BJ (cell line): ENCODE results near the gene NR5A2. TPM values are rescaled to one million over a fixed set of nuclear protein-coding genes. Genes with fewer than 3 reads are reported as not detected.

Experiments used
- CTCF ChIA-PET: fragments of 350-600 bp; formaldehyde crosslinking; extraction: SDS; loops from one replicate; lab custom pipeline; 2021; ENCODE audit warnings: antibody characterized with exemption, inconsistent platforms; lab: Yijun Ruan, JAX
- POLR2A ChIA-PET: fragments of 300-600 bp; sonication (Branson Sonifier 250); formaldehyde crosslinking; extraction: SDS; loops from one replicate; lab custom pipeline; 2021; ENCODE audit warnings: antibody characterized with exemption; lab: Charles Lee
- DNase-seq: peaks from one replicate; pipeline ENCODE4 v3.0.0-alpha.2; 2011; ENCODE audit warnings: low read depth
- H3K27me3 ChIP-seq: 2 replicates; pipeline ENCODE4 v1.6.0; 2011; ENCODE audit warnings: low read length; ENCODE audit not compliant: control insufficient read depth, insufficient read depth
- H3K36me3 ChIP-seq: 2 replicates; pipeline ENCODE4 v1.5.1; 2011; ENCODE audit warnings: low read length; ENCODE audit not compliant: control insufficient read depth, insufficient read depth
- H3K4me3 ChIP-seq: 2 replicates; pipeline ENCODE4 v1.5.1; 2011; ENCODE audit warnings: low read depth, mild to moderate bottlenecking, control low read depth, low read length
- polyA plus RNA-seq: library from polyadenylated mRNA; depleted of rRNA; stranded (reverse); fragments of >200 nt; gene quantifications from 2 replicates; pipeline ENCODE4 v1.2.3, GENCODE V29; 2011
- TF ChIP-seq, protein P1 (sequence below): IDR thresholded peaks from 2 replicates; pipeline ENCODE4 v1.5.1; 2011; ENCODE audit warnings: low read depth, mild to moderate bottlenecking, control low read depth, inconsistent platforms, low read length, moderate library complexity; ENCODE audit not compliant: insufficient read depth

NR5A2 gene
- polyA plus RNA-seq, 1 experiment, result 0.12 TPM

DNA sequence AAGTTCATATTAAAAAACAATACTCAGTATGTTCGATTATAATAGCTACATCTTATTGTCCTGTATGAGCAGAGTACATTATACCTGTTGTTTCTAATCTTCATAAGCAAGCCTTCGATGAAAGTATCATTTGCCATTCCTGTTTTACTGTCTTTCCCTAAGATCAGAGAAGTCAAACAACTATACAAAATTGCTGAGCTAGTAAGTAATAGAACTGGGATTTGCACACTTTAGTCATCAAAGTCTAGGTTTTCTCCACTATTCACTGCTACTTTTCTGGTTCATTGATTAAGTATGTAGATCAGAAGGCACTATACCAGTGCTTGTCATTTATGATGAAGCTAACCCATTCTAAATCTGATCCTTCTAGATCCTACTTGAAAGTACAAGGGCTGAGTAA lies 108.9 kb downstream of the NR5A2 start:
- H3K27me3 ChIP-seq, result no peaks in the 10 kb centered on the region; the same call in 1 of the 2 replicates
- H3K4me3 ChIP-seq, result no peak overlapping the region
- CTCF ChIA-PET, result interaction anchor here (0.6 kb wide), 1 partner anchor 170 kb away, joined by 3 read pairs; no protein-coding TSS in a partner anchor
- no peaks in the 10 kb centered on the region for H3K36me3 ChIP-seq
- no peak for DNase-seq
- POLR2A ChIA-PET, result no interaction called here
- TF ChIP-seq, protein P1, sequence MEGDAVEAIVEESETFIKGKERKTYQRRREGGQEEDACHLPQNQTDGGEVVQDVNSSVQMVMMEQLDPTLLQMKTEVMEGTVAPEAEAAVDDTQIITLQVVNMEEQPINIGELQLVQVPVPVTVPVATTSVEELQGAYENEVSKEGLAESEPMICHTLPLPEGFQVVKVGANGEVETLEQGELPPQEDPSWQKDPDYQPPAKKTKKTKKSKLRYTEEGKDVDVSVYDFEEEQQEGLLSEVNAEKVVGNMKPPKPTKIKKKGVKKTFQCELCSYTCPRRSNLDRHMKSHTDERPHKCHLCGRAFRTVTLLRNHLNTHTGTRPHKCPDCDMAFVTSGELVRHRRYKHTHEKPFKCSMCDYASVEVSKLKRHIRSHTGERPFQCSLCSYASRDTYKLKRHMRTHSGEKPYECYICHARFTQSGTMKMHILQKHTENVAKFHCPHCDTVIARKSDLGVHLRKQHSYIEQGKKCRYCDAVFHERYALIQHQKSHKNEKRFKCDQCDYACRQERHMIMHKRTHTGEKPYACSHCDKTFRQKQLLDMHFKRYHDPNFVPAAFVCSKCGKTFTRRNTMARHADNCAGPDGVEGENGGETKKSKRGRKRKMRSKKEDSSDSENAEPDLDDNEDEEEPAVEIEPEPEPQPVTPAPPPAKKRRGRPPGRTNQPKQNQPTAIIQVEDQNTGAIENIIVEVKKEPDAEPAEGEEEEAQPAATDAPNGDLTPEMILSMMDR, result no peak

DNA sequence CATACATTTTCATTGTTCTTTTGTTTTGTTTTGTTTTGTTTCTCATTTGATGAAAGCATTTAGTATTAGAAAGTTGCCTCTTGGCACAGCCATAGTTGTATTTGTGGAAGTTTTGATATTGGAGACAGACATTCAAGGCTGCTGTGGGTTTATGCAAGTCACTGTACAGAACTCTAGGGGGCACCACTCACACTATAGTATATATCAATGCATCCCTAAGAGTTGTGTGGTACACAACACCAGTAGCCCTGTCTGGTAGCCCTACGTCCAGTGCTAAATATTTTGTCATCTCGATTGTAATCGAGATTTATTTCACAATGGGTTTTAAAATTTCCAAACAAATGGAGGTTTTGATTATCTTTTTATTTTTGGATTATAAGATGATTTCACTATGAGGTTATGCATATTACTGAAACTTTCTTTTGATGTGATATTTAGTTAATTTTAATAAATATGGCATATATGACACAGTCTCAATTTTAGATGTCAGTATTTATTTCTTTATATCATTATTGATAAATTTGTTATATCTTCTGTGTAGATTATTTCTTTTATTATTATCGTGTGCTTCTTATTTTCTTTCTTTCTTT lies 112.2 kb downstream of the NR5A2 start:
- DNase-seq, result peak; percentile 8
- no peak overlapping the region for H3K4me3 ChIP-seq
- ChIA-PET CTCF (interaction anchor here (0.7 to 1.8 kb wide), 16 partner anchors 11 to 349 kb away, joined by 3 to 6 read pairs (median 4); no protein-coding TSS in a partner anchor), POLR2A (no interaction called here)
- no peaks in the 10 kb centered on the region for H3K27me3 ChIP-seq
- TF ChIP-seq, protein P1, result peak; percentile 72
- no peaks in the 10 kb centered on the region for H3K36me3 ChIP-seq

DNA sequence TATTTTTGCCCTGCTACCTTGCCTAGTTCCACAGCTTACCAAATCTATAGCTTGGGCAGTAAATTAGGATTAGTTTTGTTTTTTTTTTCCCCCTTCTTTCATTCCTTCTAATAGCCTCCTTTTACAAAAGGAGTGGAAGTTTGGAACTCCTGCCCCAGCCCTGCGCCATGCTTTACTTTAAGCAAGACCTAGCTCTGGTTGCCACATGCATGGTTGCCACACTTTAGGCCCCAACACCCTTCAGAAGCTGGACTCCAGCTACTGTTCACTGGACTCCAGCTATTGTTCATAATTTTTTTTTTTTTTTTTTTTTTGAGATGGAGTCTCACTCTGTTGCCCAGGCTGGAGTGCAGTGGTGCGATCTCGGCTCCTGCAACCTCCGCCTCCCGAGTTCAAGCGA lies 115.8 kb downstream of the NR5A2 start:
- no peak overlapping the region for H3K4me3 ChIP-seq
- ChIA-PET CTCF (no interaction called here), POLR2A (no interaction called here)
- TF ChIP-seq, protein P1, result no peak
- H3K27me3 ChIP-seq, result no peaks in the 10 kb centered on the region
- no peak for DNase-seq
- no peaks in the 10 kb centered on the region for H3K36me3 ChIP-seq

DNA sequence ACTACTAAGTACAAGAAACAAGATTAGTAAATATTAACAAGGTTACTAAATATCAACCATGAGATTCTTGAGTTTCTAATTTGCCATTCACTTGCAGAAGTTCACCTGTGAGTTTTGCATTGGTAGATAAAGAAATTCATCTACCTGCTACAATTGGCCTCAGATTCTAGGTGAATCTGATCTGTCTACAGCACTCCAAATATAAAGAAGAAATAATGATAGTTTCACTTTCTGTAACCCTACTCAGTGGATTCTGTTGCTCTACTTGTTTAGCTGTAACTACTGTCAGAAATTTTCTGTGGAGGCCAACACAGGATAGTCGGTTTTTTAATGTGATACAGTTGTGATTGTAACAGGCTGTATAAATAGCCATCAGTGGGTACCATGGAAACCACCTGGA lies 118.6 kb downstream of the NR5A2 start:
- Histone ChIP-seq H3K27me3 (no peaks in the 10 kb centered on the region), H3K36me3 (no peaks in the 10 kb centered on the region), H3K4me3 (no peak overlapping the region)
- CTCF ChIA-PET, result no interaction called here
- POLR2A ChIA-PET, result no interaction called here
- TF ChIP-seq, protein P1, result no peak
- no peak for DNase-seq

DNA sequence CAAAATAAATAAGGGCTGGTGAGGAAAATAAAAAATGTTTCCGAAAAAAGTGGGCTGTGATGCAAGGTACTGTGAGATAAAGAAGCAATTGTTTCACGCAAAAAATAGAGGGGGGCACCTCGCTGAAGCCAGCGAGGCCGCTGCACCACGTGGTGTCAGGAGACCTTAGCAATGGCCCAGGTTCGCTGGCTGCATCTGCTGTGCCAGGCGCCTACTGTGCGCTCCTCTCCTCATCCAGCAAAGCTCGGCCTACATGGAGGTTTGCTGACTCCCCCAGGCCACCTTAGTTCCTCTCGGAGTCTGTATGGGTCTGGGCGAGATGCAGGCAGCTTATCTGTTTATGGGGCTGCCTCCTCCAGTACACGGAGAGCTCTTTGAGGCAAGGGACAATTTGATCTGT lies 119.6 kb downstream of the NR5A2 start:
- ChIA-PET POLR2A (no interaction called here), CTCF (interaction anchor here (1.4 kb wide), 1 partner anchor 14 kb away, joined by 3 read pairs; no protein-coding TSS in a partner anchor)
- Histone ChIP-seq H3K4me3 (no peak overlapping the region), H3K36me3 (no peaks in the 10 kb centered on the region), H3K27me3 (no peaks in the 10 kb centered on the region)
- TF ChIP-seq, protein P1, result no peak
- no peak for DNase-seq
